Measurements from ENCODE around the gene WDR4.

DNA sequence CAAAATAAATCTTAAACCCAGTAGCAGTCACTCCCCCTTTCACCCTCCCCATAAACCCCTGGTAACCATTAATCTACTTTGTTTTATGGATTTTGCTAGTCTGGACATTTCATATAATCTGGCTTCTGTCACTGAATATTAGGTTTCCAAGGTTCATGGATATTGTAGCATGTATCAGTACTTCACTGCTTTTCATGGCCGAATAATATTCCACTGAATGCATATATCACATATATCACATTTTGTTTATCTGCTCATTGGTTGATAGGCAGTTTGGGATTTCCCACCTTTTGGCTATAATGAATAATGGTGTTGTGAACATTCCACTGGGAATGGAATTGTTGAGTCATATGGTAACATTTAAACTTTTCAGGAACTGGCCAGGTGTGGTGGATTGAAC, 4.6 kb upstream of the WDR4 start:
- TF ChIP-seq, protein P1, sequence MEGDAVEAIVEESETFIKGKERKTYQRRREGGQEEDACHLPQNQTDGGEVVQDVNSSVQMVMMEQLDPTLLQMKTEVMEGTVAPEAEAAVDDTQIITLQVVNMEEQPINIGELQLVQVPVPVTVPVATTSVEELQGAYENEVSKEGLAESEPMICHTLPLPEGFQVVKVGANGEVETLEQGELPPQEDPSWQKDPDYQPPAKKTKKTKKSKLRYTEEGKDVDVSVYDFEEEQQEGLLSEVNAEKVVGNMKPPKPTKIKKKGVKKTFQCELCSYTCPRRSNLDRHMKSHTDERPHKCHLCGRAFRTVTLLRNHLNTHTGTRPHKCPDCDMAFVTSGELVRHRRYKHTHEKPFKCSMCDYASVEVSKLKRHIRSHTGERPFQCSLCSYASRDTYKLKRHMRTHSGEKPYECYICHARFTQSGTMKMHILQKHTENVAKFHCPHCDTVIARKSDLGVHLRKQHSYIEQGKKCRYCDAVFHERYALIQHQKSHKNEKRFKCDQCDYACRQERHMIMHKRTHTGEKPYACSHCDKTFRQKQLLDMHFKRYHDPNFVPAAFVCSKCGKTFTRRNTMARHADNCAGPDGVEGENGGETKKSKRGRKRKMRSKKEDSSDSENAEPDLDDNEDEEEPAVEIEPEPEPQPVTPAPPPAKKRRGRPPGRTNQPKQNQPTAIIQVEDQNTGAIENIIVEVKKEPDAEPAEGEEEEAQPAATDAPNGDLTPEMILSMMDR (IDR thresholded peaks at IDR 0.05), result no peak
- TF ChIP-seq POLR2A (IDR thresholded peaks at IDR 0.05), result no peak
